DMS 273 (cell line): ENCODE results near the gene SNTG2.

Experiments used
- DNase-seq: peaks from one replicate; lab custom pipeline; 2025; ENCODE audit not compliant: unreplicated experiment; lab: John Stamatoyannopoulos, UW

Gene SNTG2

GRCh38 chr2:1259746-1260145 lies 309.1 kb downstream of the SNTG2 start:
- DNase-seq: no peak

- no peak for DNase-seq
Observed at GRCh38 chr2:1262609-1263008, 312.0 kb downstream of the SNTG2 start.

DNA sequence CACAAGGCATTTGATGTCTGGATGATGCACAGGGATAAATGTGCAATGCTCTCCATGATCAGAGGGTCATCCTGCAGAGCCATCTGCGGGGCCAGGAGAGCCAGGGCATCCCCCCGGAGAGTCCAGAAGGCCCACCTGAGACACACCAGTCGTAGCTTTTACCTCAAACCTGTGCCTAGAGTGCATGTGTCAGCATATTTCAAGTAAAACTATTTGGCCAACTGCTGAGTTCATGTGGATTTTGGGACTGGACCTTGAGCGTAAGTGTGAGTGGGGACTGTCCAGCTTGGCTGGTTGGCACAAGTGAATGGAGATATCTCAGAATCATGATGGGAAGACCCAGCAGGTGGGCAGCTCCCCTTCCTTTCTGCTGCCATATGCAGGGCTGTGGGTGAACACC lies 314.8 kb downstream of the SNTG2 start:
- no peak for DNase-seq

- no peak for DNase-seq
Observed at GRCh38 chr2:1266351-1266750, 315.7 kb downstream of the SNTG2 start.

- DNase-seq: no peak
Observed at GRCh38 chr2:1268034-1268433, 317.4 kb downstream of the SNTG2 start.

GRCh38 chr2:1269812-1270211 lies 319.2 kb downstream of the SNTG2 start:
- no peak for DNase-seq

DNA sequence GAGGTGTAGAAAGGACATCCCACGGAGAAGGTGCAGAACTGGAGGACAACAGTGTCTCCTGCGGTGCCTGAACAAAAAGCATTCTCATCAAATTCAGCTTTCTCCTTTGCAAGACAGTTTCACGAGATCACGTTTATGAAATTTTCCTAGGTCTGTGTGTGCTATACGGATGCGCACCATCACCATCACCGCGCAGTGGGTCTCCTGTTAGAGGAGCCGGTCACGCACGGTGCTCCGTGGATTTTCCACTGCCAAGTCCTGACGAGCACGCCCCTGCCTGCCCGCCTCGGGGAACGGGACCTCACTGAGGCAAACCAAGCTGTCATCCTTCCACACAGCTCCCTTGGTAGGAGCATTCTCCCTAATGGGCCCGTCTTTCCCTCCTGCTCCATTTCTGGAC lies 322.2 kb downstream of the SNTG2 start:
- DNase-seq: no peak

GRCh38 chr2:1277634-1278033 lies 327.0 kb downstream of the SNTG2 start:
- no peak for DNase-seq

DNA sequence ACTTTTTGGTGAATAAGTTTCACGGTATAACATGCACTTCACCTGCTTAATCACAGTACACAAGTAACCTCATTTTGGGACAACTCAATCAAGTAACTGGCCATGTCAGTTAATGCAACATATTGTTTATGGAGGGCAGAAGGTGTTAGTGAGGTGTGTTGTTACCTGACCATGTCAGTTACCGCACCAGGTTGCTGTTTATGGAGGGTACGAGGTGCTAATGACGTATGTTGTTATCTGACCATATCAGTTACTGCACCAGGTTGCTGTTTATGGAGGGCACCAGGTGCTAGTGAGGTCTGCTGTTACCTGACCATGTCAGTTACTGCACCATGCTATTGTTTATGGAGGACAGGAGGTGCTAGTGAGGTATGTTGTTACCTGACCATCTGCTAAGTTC lies 327.5 kb downstream of the SNTG2 start:
- DNase-seq: no peak

DNA sequence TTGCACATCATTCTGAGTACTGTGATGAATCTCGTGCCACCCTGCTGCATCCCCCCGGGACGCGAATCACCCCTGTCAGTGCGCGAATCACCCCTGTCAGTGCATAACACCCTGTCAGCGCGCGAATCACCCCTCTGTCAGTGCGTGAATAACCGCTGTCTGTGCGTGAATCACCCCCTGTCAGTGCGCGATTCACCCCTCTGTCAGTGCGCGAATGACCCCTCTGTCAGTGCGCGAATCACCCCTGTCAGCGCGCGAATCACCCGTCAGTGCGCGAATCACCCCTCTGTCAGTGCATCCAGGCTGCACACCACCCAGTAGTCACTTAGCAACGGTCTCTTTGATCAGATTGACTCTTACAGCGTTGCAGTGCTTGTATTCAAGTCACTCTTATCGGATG lies 328.2 kb downstream of the SNTG2 start:
- no peak for DNase-seq

GRCh38 chr2:1282552-1282951 lies 331.9 kb downstream of the SNTG2 start:
- no peak for DNase-seq

- DNase-seq: no peak
Observed at GRCh38 chr2:1283020-1283801, 332.6 kb downstream of the SNTG2 start.

GRCh38 chr2:1283871-1284270 lies 333.2 kb downstream of the SNTG2 start:
- DNase-seq: no peak

GRCh38 chr2:1286929-1287328 lies 336.3 kb downstream of the SNTG2 start:
- no peak for DNase-seq

- DNase-seq: no peak
Observed at GRCh38 chr2:1287427-1287826, 336.8 kb downstream of the SNTG2 start.

DNA sequence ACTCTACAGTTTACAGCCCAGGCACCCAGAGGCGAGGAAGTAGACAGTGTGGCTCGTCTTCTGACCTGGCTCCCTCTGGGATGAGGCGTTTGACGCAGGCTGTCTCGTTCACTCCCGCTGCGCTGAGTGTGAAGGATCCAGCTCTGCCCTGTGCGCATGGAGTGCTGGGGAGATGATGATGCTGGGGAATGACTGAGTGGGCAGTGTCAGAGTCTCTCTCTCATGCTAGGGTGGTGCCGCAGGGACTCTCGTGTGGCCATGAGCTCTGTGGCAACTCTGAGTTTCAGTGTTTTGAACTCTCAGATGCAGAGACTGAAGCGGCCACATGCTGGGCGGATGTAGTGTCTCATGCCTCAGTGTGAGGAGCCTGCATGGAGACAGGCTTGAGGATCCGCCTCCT lies 344.3 kb downstream of the SNTG2 start:
- DNase-seq: no peak

DNA sequence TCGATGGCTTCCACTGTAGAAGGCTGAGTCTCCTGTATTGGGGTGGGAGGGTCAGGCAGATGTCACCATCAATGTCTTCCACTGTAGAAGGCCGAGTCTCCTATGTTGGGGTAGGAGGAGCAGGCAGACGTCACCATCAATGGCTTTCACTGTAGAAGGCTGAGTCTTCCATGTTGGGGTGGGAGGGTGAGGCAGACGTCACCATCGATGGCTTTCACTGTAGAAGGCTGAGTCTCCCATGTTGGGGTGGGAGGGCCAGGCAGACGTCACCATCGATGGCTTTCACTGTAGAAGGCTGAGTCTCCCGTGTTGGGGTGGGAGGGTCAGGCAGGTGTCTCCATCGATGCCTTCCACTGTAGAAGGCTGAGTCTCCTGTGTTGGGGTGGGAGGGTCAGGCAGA lies 345.1 kb downstream of the SNTG2 start:
- no peak for DNase-seq

DNA sequence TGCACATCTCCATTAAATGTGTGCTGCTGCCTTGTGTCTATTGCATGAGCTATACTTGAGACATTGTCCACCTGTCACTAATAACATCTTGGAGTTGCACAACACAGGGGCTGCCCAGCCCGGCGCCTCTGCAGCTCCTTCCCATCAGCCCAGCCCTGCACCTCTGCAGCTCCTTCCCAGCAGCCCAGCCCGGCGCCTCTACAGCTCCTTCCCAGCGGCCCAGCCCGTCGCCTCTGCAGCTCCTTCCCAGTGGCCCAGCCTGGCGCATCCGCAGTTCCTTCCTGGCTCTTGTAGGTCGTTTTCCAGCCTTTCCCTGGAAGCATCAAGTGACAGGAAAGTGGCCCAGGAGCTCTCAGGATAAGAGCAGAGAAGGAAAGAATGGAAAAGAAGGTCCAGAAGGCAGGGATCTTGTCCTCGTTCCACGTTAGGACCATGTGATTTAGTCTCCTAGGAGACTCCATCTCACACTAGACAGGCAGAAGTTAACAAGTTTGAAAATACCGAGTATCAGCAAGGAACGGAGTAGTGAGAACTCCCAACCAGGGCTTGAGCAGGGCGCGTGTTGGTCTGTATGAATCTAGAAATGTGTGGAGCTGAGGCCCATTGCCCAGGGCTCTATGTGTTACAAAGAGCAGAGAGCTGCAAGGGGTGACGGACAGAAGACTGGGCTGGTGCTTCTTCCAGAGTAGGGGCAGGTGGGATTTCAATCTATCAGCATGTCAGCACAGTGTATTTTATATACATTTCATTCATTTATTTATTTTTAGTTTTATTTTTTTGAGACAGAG lies 346.9 kb downstream of the SNTG2 start:
- no peak for DNase-seq

DNA sequence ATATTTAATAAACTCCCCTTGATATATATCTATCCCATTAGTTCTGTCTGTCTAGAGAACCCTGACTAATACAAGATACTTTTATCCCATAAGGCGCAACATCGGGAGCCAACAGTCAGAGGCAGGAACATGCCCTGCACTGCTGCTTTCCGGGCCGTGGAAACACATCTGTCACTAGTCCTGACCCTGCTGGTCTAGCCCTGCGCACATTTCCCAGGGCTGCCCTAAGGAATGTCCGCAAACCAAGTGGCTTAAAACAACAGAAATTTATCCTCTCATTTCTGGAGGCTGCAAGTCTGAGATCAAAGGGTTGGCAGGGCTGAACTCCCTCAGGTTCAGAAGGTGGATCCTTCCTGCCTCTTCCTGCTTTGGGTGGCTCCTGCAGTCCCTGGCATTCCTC lies 348.4 kb downstream of the SNTG2 start:
- DNase-seq: no peak

- DNase-seq: no peak
Observed at GRCh38 chr2:1300284-1300683, 349.6 kb downstream of the SNTG2 start.

DNA sequence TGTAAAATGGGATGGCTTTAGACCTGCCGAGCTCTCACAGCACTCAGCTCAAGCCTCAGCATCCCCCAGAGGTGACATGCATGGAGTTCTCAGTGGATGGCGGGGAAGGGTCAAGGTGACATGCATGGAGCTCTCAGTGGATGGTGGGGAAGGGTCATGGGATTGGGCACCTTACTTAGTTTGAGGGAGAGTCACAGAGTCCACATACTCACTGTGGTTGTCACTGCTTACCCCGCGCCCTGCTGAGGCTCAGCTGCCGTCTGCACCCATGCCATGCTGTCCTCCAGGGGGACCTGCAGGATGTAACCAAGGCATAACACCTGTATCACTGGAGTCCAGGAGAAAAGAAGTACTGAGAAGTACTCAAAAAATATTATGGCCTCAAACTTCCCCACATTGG lies 350.4 kb downstream of the SNTG2 start:
- DNase-seq: no peak

GRCh38 chr2:1305342-1306013 lies 354.8 kb downstream of the SNTG2 start:
- DNase-seq: no peak
